H1 (cell line): ENCODE data around the gene ENTPD2. TPM values are rescaled to one million over a fixed set of nuclear protein-coding genes. Genes with fewer than 3 reads are reported as not detected.

Experiments
- BACH1 ChIP-seq: IDR thresholded peaks from 2 replicates; pipeline ENCODE4 v1.6.1; 2012; ENCODE audit warnings: low read length, improper control_type of control experiment
- HDAC6 ChIP-seq: IDR thresholded peaks from one replicate; pipeline ENCODE4 v1.7.1; 2012; ENCODE audit warnings: low read depth, mild to moderate bottlenecking, inconsistent platforms, low read length, moderate library complexity
- JUN ChIP-seq: IDR thresholded peaks from 2 replicates; pipeline ENCODE4 v1.6.1; 2011; ENCODE audit warnings: low read depth, mild to moderate bottlenecking, improper control_type of control experiment, low read length
- RNF2 ChIP-seq: fragments of 200-900, 300-1000 bp; sonication (generic); IDR thresholded peaks from 2 replicates; pipeline ENCODE4 v1.7.1; 2016; ENCODE audit warnings: borderline replicate concordance, low read depth, mild to moderate bottlenecking, antibody characterized with exemption, low read length; ENCODE audit not compliant: poor library complexity, severe bottlenecking; ENCODE audit errors: missing control alignments
- SIN3A ChIP-seq, 2 experiments: IDR thresholded peaks in 1 of 2; conservative IDR thresholded peaks in 1 of 2; 2 replicates each; pipeline ENCODE4 v1.6.1; 2011 to 2012; ENCODE audit warnings: low read length in 2 of 2, improper control_type of control experiment in 1 of 2, low read depth in 1 of 2, mild to moderate bottlenecking in 1 of 2
- SIRT6 ChIP-seq: IDR thresholded peaks from one replicate; pipeline ENCODE4 v1.7.1; 2012; ENCODE audit warnings: low read length, inconsistent platforms
- polyA plus RNA-seq, 7 experiments: library from polyadenylated mRNA; depleted of rRNA in 3 of 7; stranded (reverse) in 5 of 7; unstranded in 2 of 7; fragments of >200 nt in 5 of 7; fragments of 200-250 nt in 2 of 7; gene quantifications; 1 replicate in 5 of 7; 2 replicates in 1 of 7; 4 replicates in 1 of 7; pipeline versions ENCODE4 v1.2.1 to v1.2.3, GENCODE V29; 2011 to 2013; ENCODE audit warnings: missing spikeins in 2 of 7, mixed read lengths in 2 of 7
- total RNA-seq: library from RNA; stranded (reverse); fragmentation: NEBNext Ultra II Directional; extraction: Animal tissue kit (Norgen Biotek cat#: 25700); gene quantifications from 2 replicates; pipeline ENCODE4 v1.2.1, GENCODE V29; 2021
- TF ChIP-seq, protein P1 (sequence below): fragments of 300-600 bp; sonication (generic); IDR thresholded peaks from 2 replicates; pipeline ENCODE4 v1.7.1; 2012; ENCODE audit warnings: low read length, moderate library complexity, mild to moderate bottlenecking, inconsistent platforms; ENCODE audit not compliant: insufficient replicate concordance

The ENTPD2 gene
- total and polyA plus RNA-seq, 2 of the 8 experiments (the other 6 are each of a cell fraction or from before 2014, with no cell fraction given): 0.65 to 3.8 TPM

DNA sequence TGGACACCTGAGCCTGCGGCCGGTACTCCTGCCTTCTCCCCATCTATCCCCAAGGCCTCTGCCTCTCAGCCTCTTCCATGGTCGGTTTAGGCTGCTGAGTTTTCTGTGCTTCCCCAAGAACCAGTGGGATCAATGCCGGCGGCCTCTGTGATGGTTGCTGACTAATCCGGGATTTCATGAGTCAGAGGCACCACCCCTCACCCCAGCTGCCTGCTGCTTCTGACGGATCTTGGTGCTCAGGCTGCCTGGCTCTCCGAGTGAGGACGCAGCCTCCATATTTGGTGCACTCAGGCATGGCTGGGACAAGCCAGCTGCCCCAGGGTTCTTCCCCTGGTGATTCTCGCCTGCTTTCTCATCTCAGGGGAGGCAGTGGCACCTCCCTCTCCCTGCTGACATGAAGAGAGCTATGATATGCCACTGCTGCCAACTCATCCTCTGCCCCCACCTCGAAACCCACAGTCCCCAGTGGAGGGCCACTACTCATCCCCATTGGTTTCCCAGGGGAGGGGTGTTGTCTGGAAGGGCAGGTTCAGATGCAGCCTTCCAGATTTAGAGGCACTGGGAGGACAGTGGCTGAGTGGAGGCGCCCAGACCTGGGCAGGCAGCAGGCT, 29.6 kb upstream of the ENTPD2 start (continued):
- TF ChIP-seq, protein P1, sequence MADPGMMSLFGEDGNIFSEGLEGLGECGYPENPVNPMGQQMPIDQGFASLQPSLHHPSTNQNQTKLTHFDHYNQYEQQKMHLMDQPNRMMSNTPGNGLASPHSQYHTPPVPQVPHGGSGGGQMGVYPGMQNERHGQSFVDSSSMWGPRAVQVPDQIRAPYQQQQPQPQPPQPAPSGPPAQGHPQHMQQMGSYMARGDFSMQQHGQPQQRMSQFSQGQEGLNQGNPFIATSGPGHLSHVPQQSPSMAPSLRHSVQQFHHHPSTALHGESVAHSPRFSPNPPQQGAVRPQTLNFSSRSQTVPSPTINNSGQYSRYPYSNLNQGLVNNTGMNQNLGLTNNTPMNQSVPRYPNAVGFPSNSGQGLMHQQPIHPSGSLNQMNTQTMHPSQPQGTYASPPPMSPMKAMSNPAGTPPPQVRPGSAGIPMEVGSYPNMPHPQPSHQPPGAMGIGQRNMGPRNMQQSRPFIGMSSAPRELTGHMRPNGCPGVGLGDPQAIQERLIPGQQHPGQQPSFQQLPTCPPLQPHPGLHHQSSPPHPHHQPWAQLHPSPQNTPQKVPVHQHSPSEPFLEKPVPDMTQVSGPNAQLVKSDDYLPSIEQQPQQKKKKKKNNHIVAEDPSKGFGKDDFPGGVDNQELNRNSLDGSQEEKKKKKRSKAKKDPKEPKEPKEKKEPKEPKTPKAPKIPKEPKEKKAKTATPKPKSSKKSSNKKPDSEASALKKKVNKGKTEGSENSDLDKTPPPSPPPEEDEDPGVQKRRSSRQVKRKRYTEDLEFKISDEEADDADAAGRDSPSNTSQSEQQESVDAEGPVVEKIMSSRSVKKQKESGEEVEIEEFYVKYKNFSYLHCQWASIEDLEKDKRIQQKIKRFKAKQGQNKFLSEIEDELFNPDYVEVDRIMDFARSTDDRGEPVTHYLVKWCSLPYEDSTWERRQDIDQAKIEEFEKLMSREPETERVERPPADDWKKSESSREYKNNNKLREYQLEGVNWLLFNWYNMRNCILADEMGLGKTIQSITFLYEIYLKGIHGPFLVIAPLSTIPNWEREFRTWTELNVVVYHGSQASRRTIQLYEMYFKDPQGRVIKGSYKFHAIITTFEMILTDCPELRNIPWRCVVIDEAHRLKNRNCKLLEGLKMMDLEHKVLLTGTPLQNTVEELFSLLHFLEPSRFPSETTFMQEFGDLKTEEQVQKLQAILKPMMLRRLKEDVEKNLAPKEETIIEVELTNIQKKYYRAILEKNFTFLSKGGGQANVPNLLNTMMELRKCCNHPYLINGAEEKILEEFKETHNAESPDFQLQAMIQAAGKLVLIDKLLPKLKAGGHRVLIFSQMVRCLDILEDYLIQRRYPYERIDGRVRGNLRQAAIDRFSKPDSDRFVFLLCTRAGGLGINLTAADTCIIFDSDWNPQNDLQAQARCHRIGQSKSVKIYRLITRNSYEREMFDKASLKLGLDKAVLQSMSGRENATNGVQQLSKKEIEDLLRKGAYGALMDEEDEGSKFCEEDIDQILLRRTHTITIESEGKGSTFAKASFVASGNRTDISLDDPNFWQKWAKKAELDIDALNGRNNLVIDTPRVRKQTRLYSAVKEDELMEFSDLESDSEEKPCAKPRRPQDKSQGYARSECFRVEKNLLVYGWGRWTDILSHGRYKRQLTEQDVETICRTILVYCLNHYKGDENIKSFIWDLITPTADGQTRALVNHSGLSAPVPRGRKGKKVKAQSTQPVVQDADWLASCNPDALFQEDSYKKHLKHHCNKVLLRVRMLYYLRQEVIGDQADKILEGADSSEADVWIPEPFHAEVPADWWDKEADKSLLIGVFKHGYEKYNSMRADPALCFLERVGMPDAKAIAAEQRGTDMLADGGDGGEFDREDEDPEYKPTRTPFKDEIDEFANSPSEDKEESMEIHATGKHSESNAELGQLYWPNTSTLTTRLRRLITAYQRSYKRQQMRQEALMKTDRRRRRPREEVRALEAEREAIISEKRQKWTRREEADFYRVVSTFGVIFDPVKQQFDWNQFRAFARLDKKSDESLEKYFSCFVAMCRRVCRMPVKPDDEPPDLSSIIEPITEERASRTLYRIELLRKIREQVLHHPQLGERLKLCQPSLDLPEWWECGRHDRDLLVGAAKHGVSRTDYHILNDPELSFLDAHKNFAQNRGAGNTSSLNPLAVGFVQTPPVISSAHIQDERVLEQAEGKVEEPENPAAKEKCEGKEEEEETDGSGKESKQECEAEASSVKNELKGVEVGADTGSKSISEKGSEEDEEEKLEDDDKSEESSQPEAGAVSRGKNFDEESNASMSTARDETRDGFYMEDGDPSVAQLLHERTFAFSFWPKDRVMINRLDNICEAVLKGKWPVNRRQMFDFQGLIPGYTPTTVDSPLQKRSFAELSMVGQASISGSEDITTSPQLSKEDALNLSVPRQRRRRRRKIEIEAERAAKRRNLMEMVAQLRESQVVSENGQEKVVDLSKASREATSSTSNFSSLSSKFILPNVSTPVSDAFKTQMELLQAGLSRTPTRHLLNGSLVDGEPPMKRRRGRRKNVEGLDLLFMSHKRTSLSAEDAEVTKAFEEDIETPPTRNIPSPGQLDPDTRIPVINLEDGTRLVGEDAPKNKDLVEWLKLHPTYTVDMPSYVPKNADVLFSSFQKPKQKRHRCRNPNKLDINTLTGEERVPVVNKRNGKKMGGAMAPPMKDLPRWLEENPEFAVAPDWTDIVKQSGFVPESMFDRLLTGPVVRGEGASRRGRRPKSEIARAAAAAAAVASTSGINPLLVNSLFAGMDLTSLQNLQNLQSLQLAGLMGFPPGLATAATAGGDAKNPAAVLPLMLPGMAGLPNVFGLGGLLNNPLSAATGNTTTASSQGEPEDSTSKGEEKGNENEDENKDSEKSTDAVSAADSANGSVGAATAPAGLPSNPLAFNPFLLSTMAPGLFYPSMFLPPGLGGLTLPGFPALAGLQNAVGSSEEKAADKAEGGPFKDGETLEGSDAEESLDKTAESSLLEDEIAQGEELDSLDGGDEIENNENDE: no peak
- no peak for TF ChIP-seq SIN3A (conservative IDR thresholded peaks at IDR 0.05 in 1 of 2, IDR thresholded peaks at IDR 0.05 in 1 of 2; ENCODE audit: low read depth in 1 of 2, low read length in 2 of 2)
- TF ChIP-seq JUN: no peak
- no peak for TF ChIP-seq RNF2
- no peak for TF ChIP-seq HDAC6
- TF ChIP-seq BACH1: peak; percentile 92
- no peak for TF ChIP-seq SIRT6
